GM19193 (cell line): ENCODE results near the gene RAB3B.

Source experiments
- POLR2A ChIP-seq: IDR thresholded peaks from 4 replicates; pipeline ENCODE4 v1.6.1; 2011; ENCODE audit not compliant: insufficient read depth, insufficient read length; ENCODE audit errors: extremely low read depth

The RAB3B gene

GRCh38 chr1:51963592-51964308 is 26.8 kb downstream of the RAB3B start:
- no peak for TF ChIP-seq POLR2A

- TF ChIP-seq POLR2A: no peak
These were observed 27.8 kb downstream of the RAB3B start for GRCh38 chr1:51962486-51963356.

GRCh38 chr1:51961954-51962353 is 28.5 kb downstream of the RAB3B start:
- TF ChIP-seq POLR2A: no peak

- TF ChIP-seq POLR2A: no peak
These were observed 29.3 kb downstream of the RAB3B start for GRCh38 chr1:51961231-51961630.

GRCh38 chr1:51960262-51960661 is 30.2 kb downstream of the RAB3B start:
- no peak for TF ChIP-seq POLR2A

GRCh38 chr1:51958824-51959223 is 31.7 kb downstream of the RAB3B start:
- TF ChIP-seq POLR2A: no peak

GRCh38 chr1:51957618-51958017 is 32.9 kb downstream of the RAB3B start:
- TF ChIP-seq POLR2A: no peak

- no peak for TF ChIP-seq POLR2A
These were observed 33.7 kb downstream of the RAB3B start for GRCh38 chr1:51956528-51957509.

- no peak for TF ChIP-seq POLR2A
These were observed 34.5 kb downstream of the RAB3B start for GRCh38 chr1:51955797-51956527.

- no peak for TF ChIP-seq POLR2A
These were observed 35.7 kb downstream of the RAB3B start for GRCh38 chr1:51954783-51955182.

GRCh38 chr1:51953079-51953478 is 37.4 kb downstream of the RAB3B start:
- TF ChIP-seq POLR2A: no peak

GRCh38 chr1:51952638-51953037 is 37.9 kb downstream of the RAB3B start:
- TF ChIP-seq POLR2A: no peak

- no peak for TF ChIP-seq POLR2A
These were observed 39.8 kb downstream of the RAB3B start for GRCh38 chr1:51950701-51951100.

GRCh38 chr1:51949014-51949702 is 41.3 kb downstream of the RAB3B start:
- TF ChIP-seq POLR2A: no peak
